Liver (tissue), 3 donors: ENCODE data around the gene RNF183.

Experiments used
- RAD21 ChIP-seq, 2 donors: IDR thresholded peaks; 2 replicates each; pipeline ENCODE4 v1.6.1; 2016; ENCODE audit warnings: antibody characterized with exemption in 2 of 2, mild to moderate bottlenecking in 2 of 2
- SP1 ChIP-seq: IDR thresholded peaks from 2 replicates; pipeline ENCODE4 v1.6.1; 2018; ENCODE audit warnings: antibody characterized with exemption, mild to moderate bottlenecking
- TAF1 ChIP-seq: conservative IDR thresholded peaks from 2 replicates; pipeline ENCODE4 v1.6.1; 2016; ENCODE audit warnings: antibody characterized with exemption, mild to moderate bottlenecking
- TF ChIP-seq, protein P1 (sequence below): fragments of 150-350 bp; IDR thresholded peaks from 2 replicates; pipeline ENCODE4 v1.5.1; 2017; ENCODE audit warnings: improper control_type of control experiment, low read depth, low read length; ENCODE audit not compliant: missing input control
- donor health status: healthy.
- donor health status: healthy.

DNA sequence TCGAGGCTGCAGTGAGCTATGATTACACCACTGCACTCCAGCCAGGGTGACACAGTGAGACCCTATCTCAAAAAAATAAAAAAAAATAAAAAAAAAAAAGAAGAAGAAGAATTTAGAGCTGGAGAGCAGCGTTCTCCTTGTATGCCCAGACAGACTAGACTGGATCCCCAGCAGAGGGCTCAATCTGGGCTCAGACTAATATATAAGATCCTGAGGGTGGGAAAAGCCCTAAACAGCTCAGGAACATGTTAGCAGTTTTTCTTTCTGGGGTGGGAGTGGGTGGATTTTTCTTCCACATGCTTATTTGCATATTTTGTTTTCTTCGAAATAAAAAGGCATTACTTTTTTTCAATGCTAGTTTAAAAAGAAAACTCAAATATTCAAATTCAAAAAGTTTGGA is 45.3 kb upstream of the RNF183 start:
- TF ChIP-seq, protein P1, sequence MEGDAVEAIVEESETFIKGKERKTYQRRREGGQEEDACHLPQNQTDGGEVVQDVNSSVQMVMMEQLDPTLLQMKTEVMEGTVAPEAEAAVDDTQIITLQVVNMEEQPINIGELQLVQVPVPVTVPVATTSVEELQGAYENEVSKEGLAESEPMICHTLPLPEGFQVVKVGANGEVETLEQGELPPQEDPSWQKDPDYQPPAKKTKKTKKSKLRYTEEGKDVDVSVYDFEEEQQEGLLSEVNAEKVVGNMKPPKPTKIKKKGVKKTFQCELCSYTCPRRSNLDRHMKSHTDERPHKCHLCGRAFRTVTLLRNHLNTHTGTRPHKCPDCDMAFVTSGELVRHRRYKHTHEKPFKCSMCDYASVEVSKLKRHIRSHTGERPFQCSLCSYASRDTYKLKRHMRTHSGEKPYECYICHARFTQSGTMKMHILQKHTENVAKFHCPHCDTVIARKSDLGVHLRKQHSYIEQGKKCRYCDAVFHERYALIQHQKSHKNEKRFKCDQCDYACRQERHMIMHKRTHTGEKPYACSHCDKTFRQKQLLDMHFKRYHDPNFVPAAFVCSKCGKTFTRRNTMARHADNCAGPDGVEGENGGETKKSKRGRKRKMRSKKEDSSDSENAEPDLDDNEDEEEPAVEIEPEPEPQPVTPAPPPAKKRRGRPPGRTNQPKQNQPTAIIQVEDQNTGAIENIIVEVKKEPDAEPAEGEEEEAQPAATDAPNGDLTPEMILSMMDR, result no peak
- TF ChIP-seq SP1, result no peak
- TF ChIP-seq TAF1, result no peak
- no peak for TF ChIP-seq RAD21 (IDR thresholded peaks at IDR 0.05)
